Activated CD8-positive, alpha-beta T cell treated with anti-CD3 and anti-CD28 coated beads for 36 hours (primary cell): ENCODE data around the gene HOXA5. TPM values are rescaled to one million over a fixed set of nuclear protein-coding genes. Genes with fewer than 3 reads are reported as not detected.

Source experiments
- ATAC-seq: fragments of 200-7000 bp; cut with Tn5 transposase; one replicate; pipeline ENCODE4 v1.10.0; 2021; ENCODE audit warnings: mild to moderate bottlenecking, moderate library complexity
- CTCF ChIA-PET: fragments of 350-600 bp; sonication (Branson Sonifier 250); formaldehyde crosslinking; loops from one replicate; lab custom pipeline; 2021; ENCODE audit warnings: antibody characterized with exemption; lab: Charles Lee
- POLR2A ChIA-PET: fragments of 350-600 bp; sonication (Branson Sonifier 250); formaldehyde crosslinking; loops from one replicate; lab custom pipeline; 2021; ENCODE audit warnings: antibody characterized with exemption; lab: Charles Lee
- DNase-seq: peaks from one replicate; pipeline ENCODE4 v3.0.0-alpha.2; 2020
- H3K27ac Mint-ChIP-seq: one replicate; pipeline ENCODE4 v1.8.0; 2021; ENCODE audit warnings: mild to moderate bottlenecking, mixed read lengths
- H3K27me3 Mint-ChIP-seq: one replicate; pipeline ENCODE4 v1.8.0; 2021; ENCODE audit warnings: mixed read lengths
- H3K36me3 Mint-ChIP-seq: one replicate; pipeline ENCODE4 v1.8.0; 2021; ENCODE audit warnings: low read depth, mixed read lengths
- H3K4me1 Mint-ChIP-seq: one replicate; pipeline ENCODE4 v1.8.0; 2021; ENCODE audit warnings: low read depth, mixed read lengths
- H3K4me3 Mint-ChIP-seq: one replicate; pipeline ENCODE4 v1.8.0; 2021; ENCODE audit warnings: mild to moderate bottlenecking, moderate library complexity, mixed read lengths
- H3K9me3 Mint-ChIP-seq: one replicate; pipeline ENCODE4 v1.8.0; 2021; ENCODE audit warnings: mixed read lengths
- CTCF ChIP-seq: fragments of 200-600 bp; IDR thresholded peaks from one replicate; pipeline ENCODE4 v1.8.0; 2022; ENCODE audit warnings: antibody characterized with exemption, mild to moderate bottlenecking
- intact Hi-C: fragments of 100-400 bp; cut with micrococcal nuclease; formaldehyde crosslinking; loops from one replicate; pipeline ENCODE4 v1.10.0; 2022
- total RNA-seq, 2 experiments: library from RNA; stranded (reverse); gene quantifications; one replicate each; pipeline ENCODE4 v1.2.3, GENCODE V29; 2021

HOXA5 gene
- total RNA-seq, 2 experiments from 2014 or later, result not detected

- CTCF ChIA-PET, result interaction anchor here (1.0 to 1.2 kb wide), 2 partner anchors 14 to 452 kb away, joined by 3 read pairs; no protein-coding TSS in a partner anchor
- no peak for TF ChIP-seq CTCF
These were observed 24.0 kb downstream of the HOXA5 start for GRCh38 chr7:27119412-27119911.

GRCh38 chr7:27118580-27118979 is 24.9 kb downstream of the HOXA5 start:
- CTCF ChIA-PET, result interaction anchor here (1.0 kb wide), 1 partner anchor 32 kb away, joined by 3 read pairs; no protein-coding TSS in a partner anchor
- intact Hi-C loops, result no loop called here

More at GRCh38 chr7:27119412-27119911, 24.0 kb downstream of the HOXA5 start:
- intact Hi-C loops, result no loop called here
- H3K9me3 Mint-ChIP-seq, result no peaks in the 10 kb centered on the region
- no peaks in the 10 kb centered on the region for H3K27me3 Mint-ChIP-seq
- POLR2A ChIA-PET, result interaction anchor here (0.6 kb wide), 1 partner anchor 692 kb away, joined by 3 read pairs; no protein-coding TSS in a partner anchor
- ATAC-seq (no peak), DNase-seq (no peak)
- H3K27ac Mint-ChIP-seq, result no peak overlapping the region
- H3K4me3 Mint-ChIP-seq, result no peak overlapping the region
- no peaks in the 10 kb centered on the region for H3K4me1 Mint-ChIP-seq
- no peaks in the 10 kb centered on the region for H3K36me3 Mint-ChIP-seq

GRCh38 chr7:27117887-27118491 is 25.5 kb downstream of the HOXA5 start:
- Mint-ChIP-seq H3K4me1 (no peaks in the 10 kb centered on the region), H3K36me3 (no peaks in the 10 kb centered on the region), H3K9me3 (no peaks in the 10 kb centered on the region), H3K27ac (no peak overlapping the region), H3K4me3 (no peak overlapping the region), H3K27me3 (no peaks in the 10 kb centered on the region)
- DNase-seq, result no peak
- TF ChIP-seq CTCF, result no peak
- ATAC-seq, result no peak
- ChIA-PET CTCF (interaction anchor here (0.8 to 1.0 kb wide), 2 partner anchors 33 to 43 kb away, joined by 3 read pairs; no protein-coding TSS in a partner anchor), POLR2A (no interaction called here)
- intact Hi-C loops, result no loop called here

More at GRCh38 chr7:27118580-27118979, 24.9 kb downstream of the HOXA5 start:
- ATAC-seq, result no peak
- POLR2A ChIA-PET, result no interaction called here
- Mint-ChIP-seq H3K4me3 (no peak overlapping the region), H3K27me3 (no peaks in the 10 kb centered on the region), H3K36me3 (no peaks in the 10 kb centered on the region), H3K4me1 (no peaks in the 10 kb centered on the region), H3K27ac (no peak overlapping the region), H3K9me3 (no peaks in the 10 kb centered on the region)
- DNase-seq, result no peak
- no peak for TF ChIP-seq CTCF

GRCh38 chr7:27116962-27117886 is 26.3 kb downstream of the HOXA5 start:
- H3K4me3 Mint-ChIP-seq, result no peak overlapping the region
- H3K9me3 Mint-ChIP-seq, result no peaks in the 10 kb centered on the region
- ChIA-PET POLR2A (no interaction called here), CTCF (interaction anchor here (0.8 kb wide), 1 partner anchor 44 kb away, joined by 3 read pairs; no protein-coding TSS in a partner anchor)
- intact Hi-C loops, result no loop called here
- H3K27ac Mint-ChIP-seq, result no peak overlapping the region
- ATAC-seq (no peak), DNase-seq (no peak)
- H3K4me1 Mint-ChIP-seq, result no peaks in the 10 kb centered on the region
- no peaks in the 10 kb centered on the region for H3K36me3 Mint-ChIP-seq
- no peaks in the 10 kb centered on the region for H3K27me3 Mint-ChIP-seq
- TF ChIP-seq CTCF, result no peak
